GM12874 (cell line): ENCODE data around the gene HCLS1.

Experiments used
- CTCF ChIP-seq: IDR thresholded peaks from 2 replicates; pipeline ENCODE4 v1.5.1; 2011; ENCODE audit warnings: low read depth, mild to moderate bottlenecking, control low read depth, low read length, moderate library complexity; ENCODE audit not compliant: insufficient read depth

HCLS1 gene

GRCh38 chr3:121619691-121620090, 41.0 kb downstream of the HCLS1 start:
- no peak for TF ChIP-seq CTCF

GRCh38 chr3:121606106-121606505, 54.6 kb downstream of the HCLS1 start:
- no peak for TF ChIP-seq CTCF

GRCh38 chr3:121604759-121605158, 55.9 kb downstream of the HCLS1 start:
- TF ChIP-seq CTCF, result no peak

- TF ChIP-seq CTCF, result no peak
Observed at GRCh38 chr3:121601212-121601812, 59.4 kb downstream of the HCLS1 start.

GRCh38 chr3:121598564-121598963, 62.1 kb downstream of the HCLS1 start:
- no peak for TF ChIP-seq CTCF

- no peak for TF ChIP-seq CTCF
Observed at GRCh38 chr3:121595765-121596406, 64.8 kb downstream of the HCLS1 start.

- no peak for TF ChIP-seq CTCF
Observed at GRCh38 chr3:121594850-121595249, 65.9 kb downstream of the HCLS1 start.
